ENCODE results near the gene GRM7. TPM values are rescaled to one million over a fixed set of nuclear protein-coding genes. Genes with fewer than 3 reads are reported as not detected.
A peak's percentile ranks its signal among the peaks of the same experiment; 100 is the strongest.

The GRM7 gene
- total and polyA plus RNA-seq, 2 experiments from 2014 or later, result 0.40 TPM; not detected in 1

DNA sequence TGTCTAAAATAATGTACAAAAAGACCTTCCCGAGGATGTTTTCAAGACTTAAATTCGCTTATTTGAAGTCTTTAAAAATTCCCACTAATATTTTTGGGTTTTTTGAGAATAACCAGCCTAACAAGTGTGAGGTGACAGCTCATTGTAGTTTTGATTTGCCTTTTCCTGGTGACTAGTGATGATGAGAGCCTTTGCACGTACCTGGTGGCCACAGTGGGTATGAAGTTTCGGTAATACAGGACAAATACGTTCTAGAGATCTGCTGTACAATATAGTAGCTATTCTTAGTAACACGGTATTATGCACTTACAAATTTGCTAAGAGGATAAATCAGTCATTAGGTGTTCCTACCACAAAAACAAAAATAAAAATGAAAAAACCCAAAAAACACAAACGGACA, 124.9 kb downstream of the GRM7 start (continued):
- TF ChIP-seq CTCF (conservative IDR thresholded peaks at IDR 0.05; ENCODE audit: low read depth in 2 of 2) (no peak), ZNF331 (CRISPR knock-in tag; IDR thresholded peaks at IDR 0.05; ENCODE audit: low read depth) (no peak), JUNB (IDR thresholded peaks at IDR 0.05; ENCODE audit: unreplicated experiment) (no peak), EZH2 (IDR thresholded peaks at IDR 0.05; ENCODE audit: low read depth, unreplicated experiment) (no peak), POLR2AphosphoS5 (IDR thresholded peaks at IDR 0.05; ENCODE audit: low read depth) (no peak)
- TF ChIP-seq, protein P1, sequence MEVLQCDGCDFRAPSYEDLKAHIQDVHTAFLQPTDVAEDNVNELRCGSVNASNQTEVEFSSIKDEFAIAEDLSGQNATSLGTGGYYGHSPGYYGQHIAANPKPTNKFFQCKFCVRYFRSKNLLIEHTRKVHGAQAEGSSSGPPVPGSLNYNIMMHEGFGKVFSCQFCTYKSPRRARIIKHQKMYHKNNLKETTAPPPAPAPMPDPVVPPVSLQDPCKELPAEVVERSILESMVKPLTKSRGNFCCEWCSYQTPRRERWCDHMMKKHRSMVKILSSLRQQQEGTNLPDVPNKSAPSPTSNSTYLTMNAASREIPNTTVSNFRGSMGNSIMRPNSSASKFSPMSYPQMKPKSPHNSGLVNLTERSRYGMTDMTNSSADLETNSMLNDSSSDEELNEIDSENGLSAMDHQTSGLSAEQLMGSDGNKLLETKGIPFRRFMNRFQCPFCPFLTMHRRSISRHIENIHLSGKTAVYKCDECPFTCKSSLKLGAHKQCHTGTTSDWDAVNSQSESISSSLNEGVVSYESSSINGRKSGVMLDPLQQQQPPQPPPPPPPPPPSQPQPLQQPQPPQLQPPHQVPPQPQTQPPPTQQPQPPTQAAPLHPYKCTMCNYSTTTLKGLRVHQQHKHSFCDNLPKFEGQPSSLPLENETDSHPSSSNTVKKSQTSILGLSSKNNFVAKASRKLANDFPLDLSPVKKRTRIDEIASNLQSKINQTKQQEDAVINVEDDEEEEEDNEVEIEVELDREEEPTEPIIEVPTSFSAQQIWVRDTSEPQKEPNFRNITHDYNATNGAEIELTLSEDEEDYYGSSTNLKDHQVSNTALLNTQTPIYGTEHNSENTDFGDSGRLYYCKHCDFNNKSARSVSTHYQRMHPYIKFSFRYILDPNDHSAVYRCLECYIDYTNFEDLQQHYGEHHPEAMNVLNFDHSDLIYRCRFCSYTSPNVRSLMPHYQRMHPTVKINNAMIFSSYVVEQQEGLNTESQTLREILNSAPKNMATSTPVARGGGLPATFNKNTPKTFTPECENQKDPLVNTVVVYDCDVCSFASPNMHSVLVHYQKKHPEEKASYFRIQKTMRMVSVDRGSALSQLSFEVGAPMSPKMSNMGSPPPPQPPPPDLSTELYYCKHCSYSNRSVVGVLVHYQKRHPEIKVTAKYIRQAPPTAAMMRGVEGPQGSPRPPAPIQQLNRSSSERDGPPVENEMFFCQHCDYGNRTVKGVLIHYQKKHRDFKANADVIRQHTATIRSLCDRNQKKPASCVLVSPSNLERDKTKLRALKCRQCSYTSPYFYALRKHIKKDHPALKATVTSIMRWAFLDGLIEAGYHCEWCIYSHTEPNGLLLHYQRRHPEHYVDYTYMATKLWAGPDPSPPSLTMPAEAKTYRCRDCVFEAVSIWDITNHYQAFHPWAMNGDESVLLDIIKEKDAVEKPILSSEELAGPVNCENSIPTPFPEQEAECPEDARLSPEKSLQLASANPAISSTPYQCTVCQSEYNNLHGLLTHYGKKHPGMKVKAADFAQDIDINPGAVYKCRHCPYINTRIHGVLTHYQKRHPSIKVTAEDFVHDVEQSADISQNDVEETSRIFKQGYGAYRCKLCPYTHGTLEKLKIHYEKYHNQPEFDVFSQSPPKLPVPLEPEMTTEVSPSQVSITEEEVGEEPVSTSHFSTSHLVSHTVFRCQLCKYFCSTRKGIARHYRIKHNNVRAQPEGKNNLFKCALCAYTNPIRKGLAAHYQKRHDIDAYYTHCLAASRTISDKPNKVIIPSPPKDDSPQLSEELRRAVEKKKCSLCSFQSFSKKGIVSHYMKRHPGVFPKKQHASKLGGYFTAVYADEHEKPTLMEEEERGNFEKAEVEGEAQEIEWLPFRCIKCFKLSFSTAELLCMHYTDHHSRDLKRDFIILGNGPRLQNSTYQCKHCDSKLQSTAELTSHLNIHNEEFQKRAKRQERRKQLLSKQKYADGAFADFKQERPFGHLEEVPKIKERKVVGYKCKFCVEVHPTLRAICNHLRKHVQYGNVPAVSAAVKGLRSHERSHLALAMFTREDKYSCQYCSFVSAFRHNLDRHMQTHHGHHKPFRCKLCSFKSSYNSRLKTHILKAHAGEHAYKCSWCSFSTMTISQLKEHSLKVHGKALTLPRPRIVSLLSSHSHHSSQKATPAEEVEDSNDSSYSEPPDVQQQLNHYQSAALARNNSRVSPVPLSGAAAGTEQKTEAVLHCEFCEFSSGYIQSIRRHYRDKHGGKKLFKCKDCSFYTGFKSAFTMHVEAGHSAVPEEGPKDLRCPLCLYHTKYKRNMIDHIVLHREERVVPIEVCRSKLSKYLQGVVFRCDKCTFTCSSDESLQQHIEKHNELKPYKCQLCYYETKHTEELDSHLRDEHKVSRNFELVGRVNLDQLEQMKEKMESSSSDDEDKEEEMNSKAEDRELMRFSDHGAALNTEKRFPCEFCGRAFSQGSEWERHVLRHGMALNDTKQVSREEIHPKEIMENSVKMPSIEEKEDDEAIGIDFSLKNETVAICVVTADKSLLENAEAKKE (CRISPR knock-in tag; IDR thresholded peaks at IDR 0.05), result no peak

GRCh38 chr3:6989608-6990291, 128.8 kb downstream of the GRM7 start:
- H3K79me2 ChIP-seq (replicated peaks; ENCODE audit: insufficient read depth), result no peaks in the 10 kb centered on the region
- H3K4me2 ChIP-seq, result no peak overlapping the region
- no peak overlapping the region for H2AFZ ChIP-seq
- Mint-ChIP-seq H3K27me3 (ENCODE audit: insufficient read depth, low read depth, poor library complexity) (peaks cover 1% of the 10 kb centered on the region), H3K4me3 (no peak overlapping the region), H3K9me3 (peaks cover 80% of the 10 kb centered on the region), H3K36me3 (ENCODE audit: low read depth) (peaks cover 9% of the 10 kb centered on the region; the same call in 2 of the 3 replicates), H3K27ac (no peak overlapping the region), H3K4me1 (no peaks in the 10 kb centered on the region; the same call in 1 of the 3 replicates)
- no peaks in the 10 kb centered on the region for H3F3A ChIP-seq (replicated peaks; ENCODE audit: low read depth)
- no peak overlapping the region for H3K27ac ChIP-seq (ENCODE audit: low read depth)
- H3K4me3 ChIP-seq, result no peak overlapping the region
- no peaks in the 10 kb centered on the region for H3K36me3 ChIP-seq (ENCODE audit: insufficient read depth)
- H3K4me1 ChIP-seq (ENCODE audit: insufficient read depth), result no peaks in the 10 kb centered on the region
- DNase-seq (ENCODE audit: low spot score) (peak; percentile 1), ATAC-seq (peak; percentile 55; the same call in 2 of the 3 replicates)
- H4K20me1 ChIP-seq (replicated peaks; ENCODE audit: insufficient read depth), result no peaks in the 10 kb centered on the region
- no peaks in the 10 kb centered on the region for H3K27me3 ChIP-seq (ENCODE audit: insufficient read depth)
- H3K9me2 ChIP-seq (ENCODE audit: insufficient read depth), result no peaks in the 10 kb centered on the region
- TF ChIP-seq EZH2 (IDR thresholded peaks at IDR 0.05; ENCODE audit: low read depth, unreplicated experiment), result no peak
- TF ChIP-seq, protein P2, sequence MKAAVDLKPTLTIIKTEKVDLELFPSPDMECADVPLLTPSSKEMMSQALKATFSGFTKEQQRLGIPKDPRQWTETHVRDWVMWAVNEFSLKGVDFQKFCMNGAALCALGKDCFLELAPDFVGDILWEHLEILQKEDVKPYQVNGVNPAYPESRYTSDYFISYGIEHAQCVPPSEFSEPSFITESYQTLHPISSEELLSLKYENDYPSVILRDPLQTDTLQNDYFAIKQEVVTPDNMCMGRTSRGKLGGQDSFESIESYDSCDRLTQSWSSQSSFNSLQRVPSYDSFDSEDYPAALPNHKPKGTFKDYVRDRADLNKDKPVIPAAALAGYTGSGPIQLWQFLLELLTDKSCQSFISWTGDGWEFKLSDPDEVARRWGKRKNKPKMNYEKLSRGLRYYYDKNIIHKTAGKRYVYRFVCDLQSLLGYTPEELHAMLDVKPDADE (IDR thresholded peaks at IDR 0.05), result no peak
